Astrocyte of the cerebellum (primary cell): Measurements from ENCODE around the gene UPF3A.
"Not testable (repeated sequence)": the region's sequence is repeated elsewhere in the genome, so short reads cannot be mapped to it uniquely, and the experiment has no call there.

Source experiments
- DNase-seq: peaks from one replicate; pipeline ENCODE4 v3.0.0-alpha.2; 2011; ENCODE audit warnings: low read depth
- H3K4me3 ChIP-seq: 2 replicates; pipeline ENCODE4 v1.5.1; 2011; ENCODE audit warnings: mild to moderate bottlenecking, low read depth, low read length, moderate library complexity
- in situ Hi-C: cut with HindIII; loops from 2 replicates; pipeline ENCODE4 v1.10.0; 2017; ENCODE audit warnings: low sequenced_read_pairs
- TF ChIP-seq, protein P1 (sequence below): IDR thresholded peaks from 2 replicates; pipeline ENCODE4 v1.5.1; 2012; ENCODE audit warnings: low read length, low read depth, moderate library complexity, mild to moderate bottlenecking; ENCODE audit errors: missing control alignments

The UPF3A gene

GRCh38 chr13:114263578-114263977 lies 17.8 kb upstream of the UPF3A start:
- TF ChIP-seq, protein P1, sequence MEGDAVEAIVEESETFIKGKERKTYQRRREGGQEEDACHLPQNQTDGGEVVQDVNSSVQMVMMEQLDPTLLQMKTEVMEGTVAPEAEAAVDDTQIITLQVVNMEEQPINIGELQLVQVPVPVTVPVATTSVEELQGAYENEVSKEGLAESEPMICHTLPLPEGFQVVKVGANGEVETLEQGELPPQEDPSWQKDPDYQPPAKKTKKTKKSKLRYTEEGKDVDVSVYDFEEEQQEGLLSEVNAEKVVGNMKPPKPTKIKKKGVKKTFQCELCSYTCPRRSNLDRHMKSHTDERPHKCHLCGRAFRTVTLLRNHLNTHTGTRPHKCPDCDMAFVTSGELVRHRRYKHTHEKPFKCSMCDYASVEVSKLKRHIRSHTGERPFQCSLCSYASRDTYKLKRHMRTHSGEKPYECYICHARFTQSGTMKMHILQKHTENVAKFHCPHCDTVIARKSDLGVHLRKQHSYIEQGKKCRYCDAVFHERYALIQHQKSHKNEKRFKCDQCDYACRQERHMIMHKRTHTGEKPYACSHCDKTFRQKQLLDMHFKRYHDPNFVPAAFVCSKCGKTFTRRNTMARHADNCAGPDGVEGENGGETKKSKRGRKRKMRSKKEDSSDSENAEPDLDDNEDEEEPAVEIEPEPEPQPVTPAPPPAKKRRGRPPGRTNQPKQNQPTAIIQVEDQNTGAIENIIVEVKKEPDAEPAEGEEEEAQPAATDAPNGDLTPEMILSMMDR = no peak
- in situ Hi-C loops = no loop called here
- DNase-seq = no peak
- no peak overlapping the region for H3K4me3 ChIP-seq

DNA sequence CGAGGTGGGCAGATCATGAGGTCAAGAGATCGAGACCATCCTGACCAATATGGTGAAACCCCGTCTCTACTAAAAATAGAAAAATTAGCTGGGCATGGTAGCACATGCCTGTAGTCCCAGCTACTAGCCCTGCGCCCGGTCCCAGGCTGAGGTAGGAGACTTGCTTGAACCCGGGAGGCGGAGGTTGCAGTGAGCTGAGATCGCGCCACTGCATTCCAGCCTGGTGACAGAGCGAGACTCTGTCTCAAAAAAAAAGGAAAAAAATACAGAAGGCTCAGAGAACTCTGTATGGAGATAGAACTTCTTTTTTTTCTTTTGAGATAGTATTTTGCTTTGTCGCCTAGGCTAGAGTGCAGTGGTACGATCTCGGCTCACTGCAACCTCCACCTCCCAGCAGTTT lies 17.1 kb upstream of the UPF3A start:
- DNase-seq, H3K4me3 ChIP-seq, in situ Hi-C loops: not testable (repeated sequence)

DNA sequence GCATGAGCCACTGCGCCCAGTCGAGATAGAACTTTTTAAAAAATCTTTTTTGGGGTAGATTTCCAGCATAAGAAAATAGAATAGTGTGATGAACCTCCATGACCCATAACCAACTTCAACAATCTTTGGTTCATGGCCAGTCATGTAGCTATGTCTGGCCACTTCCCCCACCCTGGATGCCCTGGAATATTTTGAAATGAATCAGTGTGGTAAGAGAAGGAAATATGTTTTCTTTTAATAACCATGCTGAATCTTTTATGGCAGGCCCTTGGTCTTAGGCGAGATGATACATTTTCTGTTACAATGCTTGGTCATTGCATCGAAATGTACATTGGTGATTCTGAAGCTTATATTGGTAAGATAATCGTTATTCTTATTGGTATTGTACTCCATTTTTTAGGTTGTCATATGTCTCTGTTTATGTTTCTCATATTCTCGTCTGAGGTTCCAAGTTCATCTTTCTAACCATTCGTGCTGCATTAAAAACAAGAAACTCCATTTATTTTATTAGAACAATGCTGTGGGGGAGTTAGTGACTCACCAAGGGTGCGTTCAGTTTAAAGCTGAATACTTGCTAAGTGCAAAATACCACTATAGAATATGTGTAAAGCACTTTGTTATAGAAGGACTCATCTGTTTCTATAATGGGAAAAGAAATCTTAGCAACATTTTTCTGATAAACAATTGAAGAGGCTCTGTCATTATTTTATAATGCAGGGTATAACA lies 16.4 kb upstream of the UPF3A start:
- no peak overlapping the region for H3K4me3 ChIP-seq
- TF ChIP-seq, protein P1 = no peak
- in situ Hi-C loops = no loop called here

DNA sequence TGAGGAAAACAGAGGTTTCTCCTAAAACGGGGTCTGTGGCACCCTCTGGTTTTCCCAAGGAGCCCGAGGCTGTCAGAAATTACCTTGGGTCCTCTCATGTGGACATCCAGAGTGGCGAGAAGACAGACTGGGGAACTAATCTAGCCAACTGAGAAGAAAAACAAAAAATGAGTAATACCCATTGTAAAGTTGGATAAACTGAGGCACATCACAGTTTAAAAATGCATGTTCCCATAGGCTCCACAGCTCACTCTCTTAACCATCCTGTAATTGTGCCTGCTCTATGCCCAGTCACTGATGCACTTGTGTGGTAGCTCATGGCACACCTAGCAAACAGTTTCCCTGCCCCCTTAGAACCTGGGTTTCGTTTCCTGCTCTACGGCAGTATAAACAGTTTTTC lies 15.2 kb upstream of the UPF3A start:
- no peak overlapping the region for H3K4me3 ChIP-seq
- in situ Hi-C loops = no loop called here
- TF ChIP-seq, protein P1 = no peak
- DNase-seq = no peak

More for the DNA sequence above, 16.4 kb upstream of the UPF3A start:
- DNase-seq = peak; percentile 31

- in situ Hi-C loops = no loop called here
- TF ChIP-seq, protein P1 = no peak
- no peak for DNase-seq
- no peak overlapping the region for H3K4me3 ChIP-seq
Observed at GRCh38 chr13:114268344-114269280, 12.8 kb upstream of the UPF3A start.

DNA sequence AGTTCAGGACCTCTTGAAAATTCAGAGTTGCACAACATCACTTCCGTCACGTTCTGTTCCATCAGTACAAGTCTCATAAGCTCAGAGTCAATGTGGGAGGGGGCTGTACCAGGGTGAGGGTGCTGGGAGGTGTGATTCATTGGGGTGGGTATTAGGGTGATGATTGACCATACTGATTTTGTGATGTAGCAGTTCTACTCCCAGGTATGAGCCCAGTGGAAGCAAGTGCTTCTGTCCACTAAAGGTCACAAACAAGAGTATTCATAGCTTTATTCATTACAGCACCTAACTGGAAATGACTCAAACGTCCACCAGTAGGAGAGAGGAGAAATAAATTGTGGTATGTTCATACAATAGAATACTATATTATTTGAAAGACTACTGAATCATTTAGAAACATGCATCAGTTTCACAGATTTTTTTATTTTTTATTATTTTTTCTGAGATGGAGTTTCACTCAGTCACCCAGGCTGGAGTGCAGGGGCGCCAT lies 12.1 kb upstream of the UPF3A start:
- no peak for DNase-seq
- in situ Hi-C loops = no loop called here
- H3K4me3 ChIP-seq = no peak overlapping the region
- TF ChIP-seq, protein P1 = no peak
